ENCODE results near the gene PCDH17.
A peak's percentile ranks its signal among the peaks of the same experiment; 100 is the strongest.

The PCDH17 gene

DNA sequence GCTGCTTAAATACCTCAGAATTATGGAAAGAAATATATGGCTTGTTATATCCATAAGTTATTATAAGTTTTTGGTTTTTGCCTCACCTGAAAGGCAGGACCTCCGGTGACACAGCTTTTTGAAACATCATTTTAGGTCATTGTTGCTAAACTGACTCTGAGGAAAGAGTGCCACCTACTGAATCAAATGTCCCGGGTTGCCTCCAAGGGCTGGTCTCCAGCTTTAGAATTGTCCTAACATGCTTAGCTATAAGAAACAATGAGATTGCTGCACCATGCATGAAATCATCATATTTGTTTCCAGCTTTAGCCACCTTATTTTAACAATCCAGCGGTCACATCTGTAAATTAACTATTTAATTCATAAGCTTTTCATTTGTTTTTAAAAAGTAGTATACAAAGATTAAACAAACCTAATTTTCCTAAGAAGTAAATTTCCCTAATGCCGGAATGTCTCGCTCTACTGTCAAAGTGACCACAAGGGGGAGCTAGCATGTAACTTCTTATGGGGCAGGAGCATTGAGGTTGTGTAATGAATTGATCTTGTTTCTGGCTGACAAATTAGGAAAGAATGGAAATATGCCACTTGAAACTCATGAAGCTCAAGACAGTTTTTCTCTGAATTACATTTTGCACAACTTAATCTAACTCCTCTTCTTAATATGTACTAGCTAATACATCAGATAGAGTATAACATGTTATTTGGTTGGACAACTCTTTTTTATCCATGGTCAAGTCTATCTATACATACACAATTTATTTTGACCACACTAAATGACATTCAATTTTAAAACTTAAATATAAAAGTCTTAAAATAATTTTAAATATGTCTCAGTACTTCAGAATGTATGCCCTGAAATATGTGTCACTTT, 6.7 kb upstream of the PCDH17 start:
- TF ChIP-seq CREB1 (IDR thresholded peaks at IDR 0.05; ENCODE audit: low read depth), result no peak
- TF ChIP-seq, protein P1, sequence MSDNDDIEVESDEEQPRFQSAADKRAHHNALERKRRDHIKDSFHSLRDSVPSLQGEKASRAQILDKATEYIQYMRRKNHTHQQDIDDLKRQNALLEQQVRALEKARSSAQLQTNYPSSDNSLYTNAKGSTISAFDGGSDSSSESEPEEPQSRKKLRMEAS (IDR thresholded peaks at IDR 0.05), result no peak
- TF ChIP-seq, protein P2, sequence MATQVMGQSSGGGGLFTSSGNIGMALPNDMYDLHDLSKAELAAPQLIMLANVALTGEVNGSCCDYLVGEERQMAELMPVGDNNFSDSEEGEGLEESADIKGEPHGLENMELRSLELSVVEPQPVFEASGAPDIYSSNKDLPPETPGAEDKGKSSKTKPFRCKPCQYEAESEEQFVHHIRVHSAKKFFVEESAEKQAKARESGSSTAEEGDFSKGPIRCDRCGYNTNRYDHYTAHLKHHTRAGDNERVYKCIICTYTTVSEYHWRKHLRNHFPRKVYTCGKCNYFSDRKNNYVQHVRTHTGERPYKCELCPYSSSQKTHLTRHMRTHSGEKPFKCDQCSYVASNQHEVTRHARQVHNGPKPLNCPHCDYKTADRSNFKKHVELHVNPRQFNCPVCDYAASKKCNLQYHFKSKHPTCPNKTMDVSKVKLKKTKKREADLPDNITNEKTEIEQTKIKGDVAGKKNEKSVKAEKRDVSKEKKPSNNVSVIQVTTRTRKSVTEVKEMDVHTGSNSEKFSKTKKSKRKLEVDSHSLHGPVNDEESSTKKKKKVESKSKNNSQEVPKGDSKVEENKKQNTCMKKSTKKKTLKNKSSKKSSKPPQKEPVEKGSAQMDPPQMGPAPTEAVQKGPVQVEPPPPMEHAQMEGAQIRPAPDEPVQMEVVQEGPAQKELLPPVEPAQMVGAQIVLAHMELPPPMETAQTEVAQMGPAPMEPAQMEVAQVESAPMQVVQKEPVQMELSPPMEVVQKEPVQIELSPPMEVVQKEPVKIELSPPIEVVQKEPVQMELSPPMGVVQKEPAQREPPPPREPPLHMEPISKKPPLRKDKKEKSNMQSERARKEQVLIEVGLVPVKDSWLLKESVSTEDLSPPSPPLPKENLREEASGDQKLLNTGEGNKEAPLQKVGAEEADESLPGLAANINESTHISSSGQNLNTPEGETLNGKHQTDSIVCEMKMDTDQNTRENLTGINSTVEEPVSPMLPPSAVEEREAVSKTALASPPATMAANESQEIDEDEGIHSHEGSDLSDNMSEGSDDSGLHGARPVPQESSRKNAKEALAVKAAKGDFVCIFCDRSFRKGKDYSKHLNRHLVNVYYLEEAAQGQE (IDR thresholded peaks at IDR 0.05; ENCODE audit: low read depth), result no peak
- peak; percentile 61; the same call in 1 of the 2 replicates for TF ChIP-seq CEBPB (IDR thresholded peaks at IDR 0.05)
- no peak for TF ChIP-seq EGR1 (IDR thresholded peaks at IDR 0.05)
- TF ChIP-seq RAD21 (IDR thresholded peaks at IDR 0.05; ENCODE audit: low read depth), result peak; percentile 65
- peak; percentile 50; the same call in 1 of the 2 replicates for TF ChIP-seq TEAD4 (IDR thresholded peaks at IDR 0.05)
- no peak for TF ChIP-seq EP300 (IDR thresholded peaks at IDR 0.05; ENCODE audit: borderline replicate concordance)

DNA sequence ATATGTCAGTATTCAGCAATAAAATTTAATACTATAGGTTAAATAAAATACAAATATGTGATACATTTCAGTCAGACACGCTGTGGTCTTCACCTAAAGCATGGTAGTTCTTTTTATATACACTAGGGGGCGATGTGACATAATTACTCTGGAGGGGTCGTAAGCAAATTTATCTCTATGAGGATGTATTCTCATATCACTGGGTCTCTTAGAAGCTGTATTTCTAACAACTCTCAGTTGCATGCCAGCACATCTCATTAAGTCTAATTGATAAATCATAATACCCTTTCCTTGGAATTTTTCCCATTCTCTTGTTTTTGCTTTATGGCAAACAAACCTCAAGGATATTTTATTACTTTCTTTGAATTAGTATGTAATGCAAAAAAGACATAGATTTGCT, 3.9 kb upstream of the PCDH17 start:
- TF ChIP-seq RAD21 (IDR thresholded peaks at IDR 0.05; ENCODE audit: low read depth), result peak; percentile 79
- TF ChIP-seq, protein P1 (IDR thresholded peaks at IDR 0.05), result no peak
- TF ChIP-seq TAF1 (IDR thresholded peaks at IDR 0.05; ENCODE audit: low read depth), result no peak
- TF ChIP-seq TEAD4 (IDR thresholded peaks at IDR 0.05), result no peak

DNA sequence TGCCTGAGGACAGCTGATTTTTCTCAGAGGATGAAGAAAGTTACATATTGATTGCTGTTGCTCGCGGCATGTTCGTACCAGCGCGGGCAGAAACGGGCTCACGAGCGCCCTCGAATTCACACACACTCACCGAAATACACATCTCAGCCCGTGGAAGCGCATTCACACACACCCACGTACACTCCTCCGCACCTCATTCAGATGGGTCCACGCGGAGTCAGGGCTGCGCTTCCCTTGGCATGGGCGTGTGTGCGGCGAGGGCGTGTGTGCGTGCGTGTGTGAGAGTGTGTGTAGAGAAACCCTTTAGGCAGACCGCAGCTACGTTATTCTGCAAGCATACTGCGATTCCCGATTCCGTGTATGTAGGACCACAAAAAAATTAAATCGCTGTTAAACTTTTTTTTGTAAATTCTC, 2.1 kb upstream of the PCDH17 start:
- TF ChIP-seq EP300 (IDR thresholded peaks at IDR 0.05; ENCODE audit: borderline replicate concordance) (no peak), FOXM1 (IDR thresholded peaks at IDR 0.05; ENCODE audit: borderline replicate concordance, low read depth) (no peak), CEBPB (IDR thresholded peaks at IDR 0.05) (no peak), ZBTB7A (IDR thresholded peaks at IDR 0.05; ENCODE audit: low read depth) (no peak), TEAD4 (IDR thresholded peaks at IDR 0.05) (no peak), NFIC (IDR thresholded peaks at IDR 0.05) (no peak), EGR1 (IDR thresholded peaks at IDR 0.05) (no peak)
- TF ChIP-seq, protein P1 (IDR thresholded peaks at IDR 0.05), result no peak

DNA sequence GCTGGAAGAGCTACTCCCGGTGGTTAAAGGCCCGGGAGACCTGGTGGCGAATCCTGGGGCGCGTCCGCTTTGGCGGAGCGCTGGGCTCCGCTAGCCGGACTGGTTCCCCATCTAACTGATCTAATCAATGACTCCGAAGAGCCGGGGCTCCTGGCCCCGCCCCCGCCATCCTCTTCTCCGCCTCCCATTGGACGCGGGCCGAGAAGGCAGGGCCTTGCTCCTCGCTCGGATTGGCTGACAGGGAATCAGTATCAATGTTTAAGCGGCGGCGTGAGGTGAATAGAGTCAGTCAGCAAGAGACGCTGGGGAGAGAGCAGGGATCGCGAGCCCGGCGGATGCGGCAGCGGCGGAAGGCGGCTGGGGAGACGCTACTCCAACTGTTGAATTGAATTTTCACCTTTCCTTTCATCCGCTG, 1.7 kb upstream of the PCDH17 start:
- TF ChIP-seq EP300 (IDR thresholded peaks at IDR 0.05; ENCODE audit: borderline replicate concordance), result no peak
- TF ChIP-seq TEAD4 (IDR thresholded peaks at IDR 0.05), result no peak
- no peak for TF ChIP-seq NFIC (IDR thresholded peaks at IDR 0.05)
- TF ChIP-seq ZBTB7A (IDR thresholded peaks at IDR 0.05; ENCODE audit: low read depth), result no peak
- peak; percentile 51; the same call in 1 of the 2 replicates for TF ChIP-seq TAF1 (IDR thresholded peaks at IDR 0.05; ENCODE audit: low read depth)
- no peak for TF ChIP-seq CREB1 (IDR thresholded peaks at IDR 0.05; ENCODE audit: low read depth)

DNA sequence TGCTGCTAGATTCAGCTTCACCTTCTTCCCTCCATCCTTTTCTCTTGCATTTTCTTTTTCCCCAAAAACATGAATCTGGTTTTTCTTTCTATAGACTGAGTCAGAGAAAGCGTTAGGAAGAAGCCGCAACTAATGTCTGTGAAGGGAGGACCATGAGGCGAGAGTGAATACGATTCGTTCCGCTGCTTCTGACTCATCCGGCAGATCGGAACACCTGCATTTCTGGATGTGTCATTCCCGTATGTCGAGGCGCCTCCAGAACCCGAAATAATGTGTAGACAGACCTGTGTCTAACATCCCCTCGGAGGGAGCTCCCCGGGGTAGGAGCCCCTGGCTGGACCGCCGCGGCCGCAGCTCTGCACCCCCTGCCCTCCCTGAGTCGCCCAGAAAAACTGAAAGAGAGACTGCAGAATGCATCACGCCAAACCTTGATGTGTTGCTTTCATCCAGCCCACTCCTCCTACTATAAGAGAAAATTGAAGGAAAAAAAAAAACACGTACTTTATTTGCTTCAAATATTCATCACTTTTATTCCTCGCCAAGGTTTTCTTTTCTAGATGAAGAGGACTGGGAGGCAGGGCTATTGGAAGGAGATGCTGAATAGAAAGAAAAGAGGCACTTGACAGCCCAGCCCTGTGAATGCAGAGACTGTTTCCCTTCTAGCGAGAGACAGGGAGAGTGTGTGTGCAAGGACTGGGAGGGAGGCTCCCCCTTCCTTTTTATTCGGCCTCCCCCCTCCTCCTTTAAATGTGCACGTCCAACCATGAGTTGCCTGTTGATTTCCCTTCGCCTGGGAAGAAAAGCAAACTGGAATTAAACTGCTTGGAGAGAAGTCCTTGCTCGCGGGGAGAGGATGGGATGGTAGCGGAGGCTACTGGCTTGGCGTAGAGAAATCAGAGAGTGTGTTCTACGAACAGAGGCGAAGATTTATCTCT, 616 bp upstream of the PCDH17 start:
- TF ChIP-seq NFIC (IDR thresholded peaks at IDR 0.05), result no peak
- TF ChIP-seq, protein P2 (IDR thresholded peaks at IDR 0.05; ENCODE audit: low read depth), result no peak
- no peak for TF ChIP-seq CREB1 (IDR thresholded peaks at IDR 0.05; ENCODE audit: low read depth)
- TF ChIP-seq YY1 (IDR thresholded peaks at IDR 0.05; ENCODE audit: low read depth), result no peak
- TF ChIP-seq TEAD4 (IDR thresholded peaks at IDR 0.05), result no peak
- TF ChIP-seq RAD21 (IDR thresholded peaks at IDR 0.05; ENCODE audit: low read depth), result no peak
- TF ChIP-seq, protein P3, sequence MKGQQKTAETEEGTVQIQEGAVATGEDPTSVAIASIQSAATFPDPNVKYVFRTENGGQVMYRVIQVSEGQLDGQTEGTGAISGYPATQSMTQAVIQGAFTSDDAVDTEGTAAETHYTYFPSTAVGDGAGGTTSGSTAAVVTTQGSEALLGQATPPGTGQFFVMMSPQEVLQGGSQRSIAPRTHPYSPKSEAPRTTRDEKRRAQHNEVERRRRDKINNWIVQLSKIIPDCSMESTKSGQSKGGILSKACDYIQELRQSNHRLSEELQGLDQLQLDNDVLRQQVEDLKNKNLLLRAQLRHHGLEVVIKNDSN (IDR thresholded peaks at IDR 0.05), result no peak
- no peak for TF ChIP-seq EP300 (IDR thresholded peaks at IDR 0.05; ENCODE audit: borderline replicate concordance)
- no peak for TF ChIP-seq CEBPB (IDR thresholded peaks at IDR 0.05)
- TF ChIP-seq TCF12 (IDR thresholded peaks at IDR 0.05; ENCODE audit: low read depth), result no peak
- no peak for TF ChIP-seq TAF1 (IDR thresholded peaks at IDR 0.05; ENCODE audit: low read depth)
